COLO668 (cell line): ENCODE results near the gene TMEM62.
"Not testable (repeated sequence)": the region's sequence is repeated elsewhere in the genome, so short reads cannot be mapped to it uniquely, and the experiment has no call there.

ENCODE experiments used
- DNase-seq: peaks from one replicate; lab custom pipeline; 2025; ENCODE audit not compliant: unreplicated experiment; lab: John Stamatoyannopoulos, UW

TMEM62 gene

DNA sequence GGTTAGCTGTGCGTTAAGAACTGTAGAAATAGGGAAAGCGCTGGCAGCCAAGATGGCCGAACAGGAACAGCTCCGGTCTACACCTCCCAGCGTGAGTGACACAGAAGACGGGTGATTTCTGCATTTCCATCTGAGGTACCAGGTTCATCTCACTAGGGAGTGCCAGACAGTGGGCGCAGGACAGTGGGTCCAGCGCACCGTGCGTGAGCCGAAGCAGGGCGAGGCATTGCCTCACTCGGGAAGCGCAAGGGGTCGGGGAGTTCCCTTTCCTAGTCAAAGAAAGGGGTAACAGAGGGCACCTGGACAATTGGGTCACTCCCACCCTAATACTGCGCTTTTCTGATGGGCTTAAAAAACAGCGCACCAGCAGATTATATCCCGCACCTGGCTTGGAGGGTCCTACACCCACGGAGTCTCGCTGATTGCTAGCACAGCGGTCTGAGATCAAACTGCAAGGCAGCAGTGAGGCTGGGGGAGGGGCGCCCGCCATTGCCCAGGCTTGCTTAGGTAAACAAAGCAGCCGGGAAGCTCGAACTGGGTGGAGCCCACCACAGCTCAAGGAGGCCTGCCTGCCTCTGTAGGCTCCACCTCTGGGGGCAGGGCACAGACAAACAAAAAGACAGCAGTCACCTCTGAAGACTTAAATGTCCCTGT lies 42.4 kb downstream of the TMEM62 start:
- DNase-seq, result not testable (repeated sequence)

GRCh38 chr15:43177147-43177546 lies 43.8 kb downstream of the TMEM62 start:
- not testable (repeated sequence) for DNase-seq

GRCh38 chr15:43183270-43183669 lies 49.9 kb downstream of the TMEM62 start:
- DNase-seq, result no peak

DNA sequence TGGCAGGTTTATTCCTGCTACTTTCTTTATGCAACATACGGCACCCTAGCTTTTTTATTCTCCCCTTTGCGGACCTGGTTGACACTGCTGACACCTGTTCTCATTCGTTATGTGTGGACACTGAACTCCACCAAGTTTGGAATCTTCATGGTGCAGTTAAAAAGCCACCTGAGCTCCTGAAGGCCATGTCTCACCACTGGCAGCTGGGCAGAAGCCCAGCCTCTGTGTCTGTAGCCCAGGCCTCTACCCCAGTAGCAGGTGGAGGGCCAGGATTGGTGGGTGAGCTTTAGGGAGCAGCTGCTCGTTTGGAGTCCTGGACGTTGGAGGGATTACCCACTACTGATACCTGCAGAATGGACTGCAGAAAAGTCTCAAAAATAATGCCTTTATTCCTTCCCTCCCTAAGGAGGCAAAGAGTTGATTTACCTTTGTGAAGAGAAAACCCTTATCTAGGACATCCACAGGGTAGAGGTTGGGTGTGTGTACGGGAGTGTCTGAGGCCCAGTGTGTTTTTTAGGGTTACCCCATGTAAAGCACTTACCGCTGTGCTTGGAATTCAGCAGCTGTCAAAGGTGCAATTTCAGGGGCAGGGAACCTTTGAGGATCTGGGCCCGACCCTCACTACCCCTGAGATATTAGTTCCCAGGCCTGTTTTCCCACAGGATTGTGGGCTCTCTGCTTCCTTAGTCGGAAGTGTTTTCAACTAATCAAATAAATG lies 51.2 kb downstream of the TMEM62 start:
- no peak for DNase-seq

GRCh38 chr15:43185157-43186002 lies 52.0 kb downstream of the TMEM62 start, which contains the start of gene CCNDBP1:
Gene CCNDBP1, plus strand, starts transcription at chr15:43185403. Its CDS starts 96 bp downstream, at chr15:43185499.
- DNase-seq, result peak; percentile 93

GRCh38 chr15:43186003-43186353 lies 52.6 kb downstream of the TMEM62 start:
- DNase-seq, result peak; percentile 42

GRCh38 chr15:43187544-43188155 lies 54.3 kb downstream of the TMEM62 start:
- no peak for DNase-seq

- DNase-seq, result no peak
Observed at GRCh38 chr15:43189296-43189695, 55.9 kb downstream of the TMEM62 start.

DNA sequence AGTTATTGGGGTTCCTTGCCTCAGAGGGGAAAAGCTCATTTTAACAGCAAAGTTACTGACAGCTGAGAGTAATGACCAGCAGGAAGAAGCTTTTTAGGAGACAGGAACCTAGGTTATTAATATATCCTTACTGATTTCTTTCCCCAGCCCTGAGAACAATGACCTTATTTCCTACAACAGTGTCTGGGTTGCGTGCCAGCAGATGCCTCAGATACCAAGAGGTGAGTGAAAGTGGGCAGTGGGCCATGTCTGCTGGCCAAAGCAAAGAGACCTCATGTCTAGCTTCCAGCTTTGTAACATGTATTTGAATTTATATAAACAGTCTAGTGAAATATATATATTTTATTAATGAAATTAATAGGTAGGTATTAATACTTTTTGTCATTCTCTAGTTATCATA lies 56.8 kb downstream of the TMEM62 start:
- DNase-seq, result no peak

GRCh38 chr15:43193710-43194109 lies 60.3 kb downstream of the TMEM62 start:
- DNase-seq, result no peak

DNA sequence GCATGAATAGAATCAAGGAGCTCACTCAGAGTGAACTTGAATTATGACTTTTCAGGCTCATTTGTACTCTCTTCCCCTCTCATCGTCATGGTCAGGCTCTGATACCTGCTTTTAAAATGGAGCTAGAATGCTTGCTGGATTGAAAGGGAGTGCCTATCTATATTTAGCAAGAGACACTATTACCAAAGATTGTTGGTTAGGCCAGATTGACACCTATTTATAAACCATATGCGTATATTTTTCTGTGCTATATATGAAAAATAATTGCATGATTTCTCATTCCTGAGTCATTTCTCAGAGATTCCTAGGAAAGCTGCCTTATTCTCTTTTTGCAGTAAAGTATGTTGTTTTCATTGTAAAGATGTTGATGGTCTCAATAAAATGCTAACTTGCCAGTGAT lies 61.4 kb downstream of the TMEM62 start:
- DNase-seq, result no peak

- DNase-seq, result no peak
Observed at GRCh38 chr15:43196760-43197548, 63.6 kb downstream of the TMEM62 start.

DNA sequence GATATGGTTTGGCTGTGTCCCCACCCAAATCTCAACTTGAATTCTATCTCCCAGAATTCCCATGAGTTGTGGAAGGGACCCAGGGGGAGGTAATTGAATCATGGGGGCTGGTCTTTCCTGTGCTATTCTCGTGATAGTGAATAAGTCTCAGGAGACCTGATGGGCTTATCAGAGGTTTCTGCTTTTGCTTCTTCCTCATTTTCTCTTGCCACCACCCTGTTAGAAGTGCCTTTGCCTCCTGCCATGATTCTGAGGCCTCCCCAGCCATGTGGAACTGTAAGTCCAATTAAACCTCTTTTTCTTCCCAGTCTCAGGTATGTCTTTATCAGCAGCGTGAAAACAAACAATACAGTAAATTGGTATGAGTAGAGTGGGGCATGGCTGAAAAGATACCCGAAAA lies 64.4 kb downstream of the TMEM62 start:
- DNase-seq, result not testable (repeated sequence)

- not testable (repeated sequence) for DNase-seq
Observed at GRCh38 chr15:43198556-43198955, 65.2 kb downstream of the TMEM62 start.

DNA sequence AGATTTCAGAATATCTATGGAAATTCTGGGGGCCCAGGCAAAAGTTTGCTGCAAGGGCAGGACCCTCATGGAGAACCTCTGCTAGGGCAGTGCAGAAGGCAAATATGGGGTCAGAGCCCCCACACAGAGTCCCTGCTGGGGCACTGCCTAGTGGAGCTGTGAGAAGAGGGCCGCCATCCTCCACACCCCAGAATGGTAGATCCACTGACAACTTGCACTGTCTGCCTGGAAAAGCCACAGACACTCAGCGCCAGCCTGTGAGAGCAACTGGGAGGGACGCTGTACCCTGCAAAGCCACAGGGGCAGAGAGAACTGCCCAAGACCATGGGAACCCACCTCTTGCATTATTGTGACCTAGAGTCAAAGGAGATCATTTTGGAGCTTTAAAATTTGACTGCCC lies 65.6 kb downstream of the TMEM62 start:
- DNase-seq, result no peak

DNA sequence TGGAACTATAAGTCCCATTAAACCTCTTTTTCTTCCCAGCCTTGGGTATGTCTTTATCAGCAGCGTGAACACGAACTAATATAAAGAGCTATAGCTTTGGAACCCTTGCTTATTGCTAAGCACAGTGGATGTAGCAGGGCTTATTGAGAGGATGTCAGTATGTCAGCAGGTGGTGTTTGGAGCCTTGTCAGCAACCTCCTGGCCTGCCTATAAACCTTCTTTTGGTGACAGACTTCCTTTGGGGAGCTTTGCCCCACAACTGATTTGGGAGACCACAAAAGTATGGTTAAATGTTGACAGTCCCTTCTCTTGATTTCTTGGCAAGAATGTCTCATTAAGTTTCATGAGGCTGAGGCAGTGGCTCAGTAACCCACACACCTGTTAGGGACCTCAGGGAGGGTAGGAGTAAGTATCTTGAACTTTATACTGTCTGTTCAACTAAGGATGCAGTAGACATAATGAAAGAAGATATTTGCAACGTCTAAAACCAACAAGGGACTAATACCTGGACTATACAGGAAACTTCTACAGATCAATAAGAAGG lies 66.6 kb downstream of the TMEM62 start:
- DNase-seq, result no peak

DNA sequence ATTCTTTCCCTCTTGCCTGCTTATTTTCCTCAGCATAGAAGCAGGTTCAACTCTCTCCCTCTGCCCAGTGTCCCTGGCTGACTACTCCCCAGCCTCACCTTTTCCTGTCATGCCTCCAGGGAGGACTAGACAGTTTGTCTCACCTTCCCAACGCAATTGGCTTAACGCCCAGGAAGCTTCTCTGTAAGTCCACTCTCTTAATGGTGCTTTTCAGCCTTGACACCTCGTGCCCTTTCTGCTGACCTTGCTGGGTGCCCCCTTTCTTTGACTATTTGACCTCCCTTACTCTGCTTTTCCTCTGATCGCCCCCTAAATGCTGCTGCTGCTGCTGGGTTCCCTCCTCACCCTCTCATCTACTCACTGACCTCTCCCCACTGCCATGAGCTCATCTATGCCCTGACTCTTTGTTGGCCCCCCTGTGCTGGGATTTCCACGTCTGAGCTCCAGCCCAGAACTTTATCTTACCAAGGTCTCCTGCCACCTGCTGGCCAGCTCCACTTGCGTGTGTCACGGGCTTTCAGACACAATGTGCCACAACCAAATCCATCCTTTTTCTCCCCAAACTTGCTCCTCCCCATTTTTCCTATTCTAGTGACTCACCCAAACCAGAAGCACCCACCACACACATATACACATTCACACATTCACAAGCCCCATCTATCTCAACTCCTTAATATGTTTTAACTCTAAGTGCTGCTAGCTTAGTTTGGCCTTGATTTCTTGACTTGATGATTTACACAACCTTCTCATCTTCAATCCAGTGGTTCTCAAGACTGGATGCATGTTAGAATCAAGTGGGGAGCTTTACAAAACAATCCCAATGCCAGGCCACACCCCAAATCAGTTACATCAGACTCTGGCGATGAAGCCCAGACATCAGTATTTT lies 70.9 kb downstream of the TMEM62 start:
- peak; percentile 27 for DNase-seq

GRCh38 chr15:43206054-43206453 lies 72.7 kb downstream of the TMEM62 start:
- DNase-seq, result no peak

DNA sequence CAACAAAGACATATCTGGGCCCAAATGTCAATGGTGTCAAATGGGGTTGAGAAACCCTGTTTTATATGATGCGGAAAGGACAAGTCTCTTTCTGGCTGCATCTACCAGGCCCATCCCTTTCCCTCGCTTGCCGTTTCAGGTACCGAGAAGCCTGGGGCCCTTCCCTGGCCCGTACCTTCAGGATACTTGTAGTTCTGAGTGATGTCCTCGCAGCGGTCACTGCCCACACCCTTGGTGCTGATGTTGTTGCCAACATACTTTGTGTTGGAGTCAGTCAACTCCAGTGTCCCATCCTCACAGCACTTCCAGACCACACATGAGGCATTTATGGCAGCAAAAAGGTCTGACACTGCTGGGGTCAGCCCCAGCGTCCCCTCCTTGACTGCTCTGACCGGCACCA lies 73.6 kb downstream of the TMEM62 start:
- no peak for DNase-seq
